A549 (cell line): ENCODE measurements around the gene CLEC1A. TPM values are rescaled to one million over a fixed set of nuclear protein-coding genes. Genes with fewer than 3 reads are reported as not detected.
A peak's percentile ranks its signal among the peaks of the same experiment; 100 is the strongest.

Experiments
- ATAC-seq, 2 experiments: fragments of 200-7000 bp in 1 of 2; fragments of >200 bp in 1 of 2; cut with Nextera tagmentation in 1 of 2; cut with Tn5 transposase in 1 of 2; 3 replicates each; pipeline versions ENCODE4 v1.8.0 to v1.9.1; 2018 to 2020; ENCODE audit warnings: mild to moderate bottlenecking in 1 of 2, moderate library complexity in 1 of 2
- CTCF ChIA-PET: fragments of 300-600 bp; sonication (Branson Sonifier 250); formaldehyde crosslinking; extraction: SDS; loops from one replicate; lab custom pipeline; 2021; ENCODE audit warnings: antibody characterized with exemption, inconsistent platforms; lab: Yijun Ruan, JAX
- POLR2A ChIA-PET: fragments of 350-600 bp; formaldehyde crosslinking; extraction: SDS; loops from one replicate; lab custom pipeline; 2021; ENCODE audit warnings: antibody characterized with exemption, inconsistent platforms; lab: Yijun Ruan, JAX
- DNase-seq, 2 experiments: peaks; one replicate each; pipeline versions ENCODE4 v3.0.0 to v3.0.0-alpha.2; 2011 to 2016; ENCODE audit warnings: low read depth in 1 of 2, low spot score in 1 of 2
- FAIRE-seq: peaks from 2 replicates; lab custom pipeline; 2011; peaks lifted over from hg19 to GRCh38; lab: Jason Lieb, UNC
- H3K27ac ChIP-seq, 2 experiments: fragments of >200 bp; sonication (Bioruptor Twin); formaldehyde crosslinking; 3 replicates each; pipeline ENCODE4 v1.5.1; 2016 to 2017
- H3K4me1 ChIP-seq: fragments of >200 bp; sonication (Bioruptor Twin); formaldehyde crosslinking; 3 replicates; pipeline ENCODE4 v1.6.1; 2016
- H3K4me2 ChIP-seq: fragments of >200 bp; sonication (Bioruptor Twin); formaldehyde crosslinking; 3 replicates; pipeline ENCODE4 v1.6.1; 2016
- H3K4me3 ChIP-seq: fragments of >200 bp; sonication (Bioruptor Twin); formaldehyde crosslinking; 3 replicates; pipeline ENCODE4 v1.5.1; 2016
- H3K9me3 ChIP-seq: fragments of >200 bp; sonication (Bioruptor Twin); formaldehyde crosslinking; 3 replicates; pipeline ENCODE4 v1.6.1; 2016
- BCL3 ChIP-seq: fragments of >200 bp; sonication (Bioruptor Twin); formaldehyde crosslinking; IDR thresholded peaks from 3 replicates; pipeline ENCODE4 v1.6.1; 2016
- CEBPB ChIP-seq, 2 experiments: fragments of >200 bp in 1 of 2; sonication (Bioruptor Twin) in 1 of 2; formaldehyde crosslinking in 1 of 2; IDR thresholded peaks; 2 replicates each; pipeline ENCODE4 v1.6.1; 2012 to 2016
- CTCF ChIP-seq: fragments of >200 bp; sonication (Bioruptor Twin); formaldehyde crosslinking; IDR thresholded peaks from 3 replicates; pipeline ENCODE4 v1.5.1; 2016
- EHF ChIP-seq: fragments of 250-450 bp; sonication (Bioruptor Pico); IDR thresholded peaks from 2 replicates; pipeline ENCODE4 v1.5.0; 2020; ENCODE audit warnings: mild to moderate bottlenecking
- ELK1 ChIP-seq: fragments of 150-350 bp; IDR thresholded peaks from 2 replicates; pipeline ENCODE4 v1.6.1; 2014; ENCODE audit warnings: low read depth, mild to moderate bottlenecking, low read length
- EP300 ChIP-seq, 2 experiments: fragments of >200 bp; sonication (Bioruptor Twin); formaldehyde crosslinking; IDR thresholded peaks; 2 replicates in 1 of 2; 3 replicates in 1 of 2; pipeline ENCODE4 v1.6.1; 2016 to 2017
- ESRRA ChIP-seq: fragments of 150-350 bp; IDR thresholded peaks from 2 replicates; pipeline ENCODE4 v1.6.1; 2014; ENCODE audit warnings: mild to moderate bottlenecking, low read length, borderline replicate concordance
- FOXS1 ChIP-seq: fragments of 250-450 bp; sonication (Bioruptor Pico); IDR thresholded peaks from 2 replicates; pipeline ENCODE4 v1.5.0; 2020; ENCODE audit warnings: mild to moderate bottlenecking, moderate library complexity
- GATA3 ChIP-seq: IDR thresholded peaks from 2 replicates; pipeline ENCODE4 v1.6.1; 2012; ENCODE audit warnings: borderline replicate concordance
- HEYL ChIP-seq: fragments of 250-450 bp; sonication (Bioruptor Pico); IDR thresholded peaks from 2 replicates; pipeline ENCODE4 v1.8.0; 2021; ENCODE audit warnings: mild to moderate bottlenecking, moderate library complexity
- JUN ChIP-seq, 2 experiments: fragments of >200 bp; sonication (Bioruptor Twin); formaldehyde crosslinking; IDR thresholded peaks; 2 replicates in 1 of 2; 3 replicates in 1 of 2; pipeline ENCODE4 v1.6.1; 2016 to 2017
- KDM1A ChIP-seq: fragments of 200-600 bp; sonication (generic); IDR thresholded peaks from 2 replicates; pipeline ENCODE4 v1.6.1; 2016; ENCODE audit warnings: low read depth, mild to moderate bottlenecking
- MAFK ChIP-seq: fragments of 450-650 bp; IDR thresholded peaks from 2 replicates; pipeline ENCODE4 v1.6.1; 2014; ENCODE audit not compliant: partially characterized antibody
- MAZ ChIP-seq: fragments of 150-350 bp; IDR thresholded peaks from 2 replicates; pipeline ENCODE4 v1.6.1; 2014; ENCODE audit warnings: antibody characterized with exemption, low read depth, low read length, borderline replicate concordance
- NFE2L2 ChIP-seq: fragments of 150-350 bp; conservative IDR thresholded peaks from 2 replicates; pipeline ENCODE4 v1.6.1; 2014; ENCODE audit warnings: low read length
- NR3C1 ChIP-seq: fragments of >200 bp; sonication (Bioruptor Twin); formaldehyde crosslinking; IDR thresholded peaks from 3 replicates; pipeline ENCODE4 v1.6.1; 2017
- POLR2AphosphoS2 ChIP-seq: conservative IDR thresholded peaks from 2 replicates; pipeline ENCODE4 v1.6.1; 2012; ENCODE audit warnings: low read length, improper control_type of control experiment, inconsistent platforms
- RARB ChIP-seq: fragments of 250-450 bp; sonication (Bioruptor Pico); IDR thresholded peaks from 2 replicates; pipeline ENCODE4 v1.8.0; 2021; ENCODE audit warnings: mild to moderate bottlenecking, moderate library complexity
- RFX5 ChIP-seq: fragments of 450-650 bp; IDR thresholded peaks from 2 replicates; pipeline ENCODE4 v1.7.1; 2014; ENCODE audit warnings: antibody characterized with exemption, mild to moderate bottlenecking, moderate library complexity
- TFCP2L1 ChIP-seq: fragments of 250-450 bp; sonication (Bioruptor Pico); IDR thresholded peaks from 2 replicates; pipeline ENCODE4 v1.5.0; 2021; ENCODE audit warnings: mild to moderate bottlenecking
- ZFP36 ChIP-seq: fragments of 450-650 bp; IDR thresholded peaks from 2 replicates; pipeline ENCODE4 v1.6.1; 2014; ENCODE audit warnings: borderline replicate concordance; ENCODE audit not compliant: partially characterized antibody
- ZNF302 ChIP-seq: fragments of 250-450 bp; sonication (Bioruptor Pico); IDR thresholded peaks from 2 replicates; pipeline ENCODE4 v1.9.0; 2021; ENCODE audit warnings: inconsistent platforms, mild to moderate bottlenecking, moderate library complexity
- ZSCAN20 ChIP-seq: fragments of 250-450 bp; sonication (Bioruptor Pico); IDR thresholded peaks from 2 replicates; pipeline ENCODE4 v1.8.0; 2022; ENCODE audit warnings: mild to moderate bottlenecking, moderate library complexity
- WGBS: methylation state at CpG from one replicate; pipeline ENCODE4 v1.1.6; 2017; ENCODE audit errors: missing lambda C conversion rate; 5-methylcytosine and 5-hydroxymethylcytosine counted together
- polyA plus RNA-seq, 4 experiments: library from polyadenylated mRNA; depleted of rRNA in 3 of 4; stranded (reverse); fragments of >200 nt; fragmentation: RNase III in 1 of 4; extraction: RNeasy Plus Mini Kit Qiagen cat#74134 plus additional on column Dnase treatment in 1 of 4; gene quantifications; 2 replicates in 3 of 4; 3 replicates in 1 of 4; pipeline ENCODE4 v1.2.3, GENCODE V29; 2011 to 2017

Gene CLEC1A
- polyA plus RNA-seq, 2 of the 4 experiments (the other 2 are of a cell fraction) = 0.06 TPM; not detected in 1

- H3K27ac ChIP-seq = no peak overlapping the region
- H3K9me3 ChIP-seq = no peaks in the 10 kb centered on the region
- H3K4me1 ChIP-seq = no peaks in the 10 kb centered on the region
- CTCF ChIA-PET = interaction anchor here (1.4 kb wide), 1 partner anchor 59 kb away, joined by 4 read pairs; the partner anchor contains the start of gene CLEC12B
- DNase-seq (no peak), FAIRE-seq (no peak), ATAC-seq (no peak)
- H3K4me3 ChIP-seq = no peak overlapping the region
- no peak overlapping the region for H3K4me2 ChIP-seq
- POLR2A ChIA-PET = no interaction called here
- 25% methylated on average over 4 of the region's 4 CpGs for WGBS
- TF ChIP-seq GATA3 (no peak), TFCP2L1 (no peak), HEYL (CRISPR knock-in tag) (no peak), ESRRA (no peak), FOXS1 (CRISPR knock-in tag) (no peak), BCL3 (no peak)
Measured at GRCh38 chr12:10069099-10069498, 29.7 kb downstream of the CLEC1A start.

- 13% methylated on average over 1 of the region's 1 CpG for WGBS
- ATAC-seq (no peak), DNase-seq (no peak), FAIRE-seq (no peak)
- no peak for TF ChIP-seq GATA3
- TF ChIP-seq EHF (CRISPR knock-in tag) = no peak
- no peak for TF ChIP-seq KDM1A
- no peak for TF ChIP-seq CTCF
- TF ChIP-seq MAFK = peak; percentile 52
- Histone ChIP-seq H3K4me2 (no peak overlapping the region), H3K4me1 (no peaks in the 10 kb centered on the region), H3K4me3 (no peak overlapping the region), H3K27ac (no peak overlapping the region), H3K9me3 (no peaks in the 10 kb centered on the region)
- ChIA-PET CTCF (interaction anchor here (1.4 kb wide), 1 partner anchor 59 kb away, joined by 4 read pairs; the partner anchor contains the start of gene CLEC12B), POLR2A (no interaction called here)
Measured at GRCh38 chr12:10068644-10069043, 30.1 kb downstream of the CLEC1A start.

- no peaks in the 10 kb centered on the region for H3K4me1 ChIP-seq
- H3K4me3 ChIP-seq = no peak overlapping the region
- DNase-seq (no peak), FAIRE-seq (no peak), ATAC-seq (no peak)
- TF ChIP-seq ZFP36 (no peak), ZNF302 (CRISPR knock-in tag) (no peak), RARB (CRISPR knock-in tag) (no peak), POLR2AphosphoS2 (no peak), NFE2L2 (no peak), NR3C1 (no peak), KDM1A (no peak), MAZ (no peak), JUN (IDR thresholded peaks at IDR 0.05) (no peak), ELK1 (no peak), GATA3 (no peak), CEBPB (IDR thresholded peaks at IDR 0.05) (no peak), ZSCAN20 (CRISPR knock-in tag) (no peak), EP300 (IDR thresholded peaks at IDR 0.05) (no peak), RFX5 (no peak)
- 36% methylated on average over 3 of the region's 3 CpGs for WGBS
- no peak overlapping the region for H3K4me2 ChIP-seq
- CTCF ChIA-PET = no interaction called here
- H3K27ac ChIP-seq = no peak overlapping the region
- POLR2A ChIA-PET = no interaction called here
- H3K9me3 ChIP-seq = no peaks in the 10 kb centered on the region
Measured at GRCh38 chr12:10067942-10068341, 30.8 kb downstream of the CLEC1A start.
